ENCODE results near the gene XXYLT1. TPM values are rescaled to one million over a fixed set of nuclear protein-coding genes. Genes with fewer than 3 reads are reported as not detected.
"Not testable (repeated sequence)": the region's sequence is repeated elsewhere in the genome, so short reads cannot be mapped to it uniquely, and the experiment has no call there.

Gene XXYLT1
- polyA plus RNA-seq, 5 donors, result 23.6 to 31.7 (median 25.0) TPM

DNA sequence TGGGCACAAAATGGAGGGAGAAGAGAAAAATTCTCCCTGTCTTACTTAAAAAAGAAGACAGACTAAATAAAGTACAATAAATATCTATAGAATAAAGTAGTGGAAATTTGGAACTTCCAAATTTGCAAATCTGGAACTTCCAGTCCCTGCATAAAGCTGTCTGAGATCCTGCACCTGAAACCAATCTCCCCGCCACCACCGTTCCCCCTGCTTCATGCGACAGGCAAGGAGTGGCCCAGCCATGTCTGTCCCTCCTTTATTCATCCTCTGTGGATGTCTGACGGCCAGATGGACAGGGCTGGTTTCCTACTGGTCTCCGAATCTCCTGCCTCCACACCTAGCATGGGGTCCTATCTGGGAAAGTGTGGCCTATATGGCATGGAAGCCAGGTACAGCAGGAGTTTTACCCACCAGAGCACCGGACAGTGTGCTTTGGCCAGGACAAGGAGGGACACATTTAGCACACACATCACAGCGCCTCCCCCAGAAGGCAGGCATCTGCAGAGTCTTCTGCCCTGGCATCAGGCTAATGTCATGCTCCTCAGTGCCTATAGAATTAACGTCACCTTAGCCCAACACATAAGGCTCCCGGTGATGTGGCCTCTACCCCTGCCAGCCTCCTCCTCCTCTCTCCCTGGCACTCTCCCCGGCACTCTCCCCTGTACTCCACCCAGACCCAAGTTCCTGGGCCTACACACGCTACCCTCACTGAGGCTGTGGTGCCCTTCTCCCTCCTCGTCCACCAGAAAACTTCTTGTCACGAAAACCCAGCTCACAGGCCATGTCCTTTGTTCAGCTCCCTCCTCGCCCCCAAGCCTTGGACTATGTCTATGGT, 170.8 kb downstream of the XXYLT1 start:
- no peak for DNase-seq

DNA sequence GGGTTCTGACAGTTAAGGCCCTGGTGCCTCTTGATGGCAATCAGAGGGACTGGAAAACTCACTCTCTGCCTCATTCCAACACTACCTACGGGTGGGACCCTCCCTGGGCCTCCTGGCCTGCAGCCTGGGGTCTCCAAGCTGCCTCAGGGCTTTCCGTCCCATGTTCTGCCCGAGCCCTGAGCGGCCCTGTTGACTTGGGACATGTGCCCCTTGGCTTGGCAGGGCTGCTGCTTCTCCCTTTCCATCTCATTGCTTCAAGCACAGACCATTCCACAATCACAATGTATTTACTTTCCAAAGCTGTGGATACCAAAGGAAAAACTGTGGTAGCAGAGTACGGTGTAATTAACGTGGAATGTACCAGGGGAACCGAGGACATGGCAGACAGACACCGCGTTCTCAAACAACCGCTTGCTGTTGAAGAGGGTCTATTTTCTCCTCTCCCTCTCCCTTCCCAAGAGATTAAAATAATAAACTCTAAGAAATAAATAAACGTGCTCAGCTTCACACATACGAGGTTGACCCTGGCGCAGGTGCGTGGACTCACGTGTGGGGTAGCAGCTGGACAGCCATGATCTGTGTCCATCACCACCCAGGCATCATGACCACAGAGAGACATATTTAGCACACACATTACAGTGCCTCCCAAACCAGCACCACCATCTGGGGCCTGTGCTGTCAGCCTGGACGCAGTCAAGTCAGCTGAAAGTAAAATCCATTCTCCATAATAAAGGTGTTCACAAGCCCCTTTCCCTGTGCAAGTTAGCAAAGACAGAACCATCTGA, 172.0 kb downstream of the XXYLT1 start:
- DNase-seq, result no peak

DNA sequence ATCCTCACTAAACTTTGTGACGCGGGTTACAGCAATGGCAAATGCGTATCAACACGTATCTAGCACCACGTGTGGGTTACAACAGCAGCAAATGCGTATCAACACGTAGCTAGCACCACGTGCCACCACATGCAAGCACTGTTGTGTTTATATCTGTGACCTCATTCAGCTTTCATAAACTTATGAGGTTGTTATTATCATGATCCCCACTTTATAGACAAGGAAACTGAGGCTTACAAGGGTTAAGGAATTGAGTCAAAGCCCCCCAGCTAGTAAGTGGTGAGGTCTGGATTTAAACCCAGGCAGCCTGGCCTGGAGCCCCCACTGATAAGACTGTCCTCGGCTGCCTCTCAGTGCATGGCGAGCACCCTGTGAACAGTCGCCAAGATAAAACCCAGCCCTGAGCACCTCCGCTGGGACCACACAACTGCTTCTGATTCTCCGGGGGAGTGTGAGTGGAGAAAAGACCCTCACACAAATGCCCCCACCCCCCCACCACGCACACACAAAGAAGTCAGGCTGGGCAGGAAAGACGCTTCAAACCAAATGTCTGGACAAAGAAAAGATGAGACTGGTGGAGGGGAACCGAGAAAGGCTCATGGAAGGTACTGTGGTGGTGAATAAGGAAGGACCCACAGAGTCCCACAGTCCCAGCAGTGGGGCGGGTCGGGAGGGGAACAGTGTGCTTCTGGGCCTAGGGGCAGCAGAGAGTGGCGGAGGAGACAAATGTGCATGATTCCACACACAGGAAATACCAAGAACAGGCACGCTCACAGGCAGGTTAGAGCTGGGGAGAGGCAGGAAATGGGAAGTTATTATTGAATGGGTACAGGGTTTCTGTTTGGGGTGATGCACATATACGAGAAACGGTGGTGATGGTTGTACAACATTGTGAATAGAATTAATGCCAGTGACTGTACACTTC, 173.4 kb downstream of the XXYLT1 start:
- DNase-seq, result no peak

DNA sequence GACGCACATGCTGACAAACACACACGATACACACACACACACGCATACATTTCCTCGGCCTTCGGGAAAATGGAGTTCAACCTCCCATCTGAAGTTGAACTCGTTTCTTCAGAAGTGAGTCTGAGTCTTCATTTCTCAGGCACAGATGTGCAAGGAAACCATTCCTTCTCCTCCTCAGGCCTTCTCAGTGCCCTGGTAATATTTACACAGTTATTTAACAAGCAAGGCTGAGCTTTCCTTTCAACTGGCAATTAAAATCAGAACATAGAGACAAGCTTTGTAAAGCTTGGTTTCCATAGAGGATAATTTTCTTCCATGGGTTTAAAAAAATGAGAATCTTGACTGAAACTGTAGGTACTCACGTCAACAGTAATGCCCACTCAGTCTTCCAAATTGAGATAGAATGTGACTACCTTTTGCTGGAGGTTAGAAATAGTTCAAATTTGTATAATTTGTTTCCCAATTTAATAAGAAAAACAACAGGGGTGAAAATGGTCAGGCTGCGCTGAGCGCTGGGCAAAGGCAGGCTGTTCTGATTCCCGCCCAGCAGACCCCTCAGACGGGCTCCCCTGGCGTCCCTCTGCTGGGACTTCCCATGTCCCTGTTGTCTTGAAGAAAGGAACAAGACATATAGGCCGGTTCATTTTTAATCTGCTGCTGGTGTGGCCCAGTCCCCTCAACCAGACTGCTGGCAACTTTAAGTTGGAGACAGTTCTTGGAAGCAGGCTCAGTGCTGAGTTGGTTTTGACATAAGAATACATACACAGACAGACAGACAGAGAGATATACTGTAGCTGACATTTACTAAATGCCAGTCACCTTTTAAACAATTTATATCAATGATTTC, 174.3 kb downstream of the XXYLT1 start:
- no peak for DNase-seq

DNA sequence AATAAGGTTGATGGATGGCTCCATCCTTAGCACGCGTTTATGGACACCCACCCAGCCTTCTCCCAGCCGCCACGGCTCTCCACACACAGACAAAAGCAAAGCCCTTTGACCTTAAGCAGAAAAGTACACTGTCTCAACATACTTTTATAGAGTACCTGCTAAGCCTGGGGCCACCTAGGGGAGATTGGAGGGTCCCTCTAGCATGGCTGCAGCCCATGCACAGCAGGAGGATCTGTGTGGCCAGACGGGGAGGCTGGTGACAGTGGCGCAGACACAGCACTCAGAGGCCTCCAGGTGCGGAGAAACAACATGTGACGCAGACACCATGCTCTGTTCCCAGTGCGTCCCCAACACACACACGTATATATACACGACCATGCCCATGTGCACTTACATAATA, 174.9 kb downstream of the XXYLT1 start:
- no peak for DNase-seq

DNA sequence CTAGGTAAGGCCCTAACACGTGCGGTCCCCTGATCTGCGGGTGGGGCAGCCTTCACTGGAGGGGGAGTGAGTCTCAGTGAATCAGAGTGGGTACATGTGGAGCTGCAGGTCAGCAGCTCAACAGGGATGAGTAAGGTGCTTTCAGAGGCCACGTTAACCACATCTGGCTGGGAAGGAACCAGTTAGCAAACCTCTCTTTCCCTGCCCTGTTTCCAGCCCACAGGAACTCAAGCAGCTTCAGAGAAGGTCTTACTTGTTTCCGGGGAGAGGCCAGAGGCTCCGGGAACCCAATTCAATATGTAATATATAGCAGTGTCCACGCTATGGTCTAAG, 175.3 kb downstream of the XXYLT1 start:
- no peak for DNase-seq

DNA sequence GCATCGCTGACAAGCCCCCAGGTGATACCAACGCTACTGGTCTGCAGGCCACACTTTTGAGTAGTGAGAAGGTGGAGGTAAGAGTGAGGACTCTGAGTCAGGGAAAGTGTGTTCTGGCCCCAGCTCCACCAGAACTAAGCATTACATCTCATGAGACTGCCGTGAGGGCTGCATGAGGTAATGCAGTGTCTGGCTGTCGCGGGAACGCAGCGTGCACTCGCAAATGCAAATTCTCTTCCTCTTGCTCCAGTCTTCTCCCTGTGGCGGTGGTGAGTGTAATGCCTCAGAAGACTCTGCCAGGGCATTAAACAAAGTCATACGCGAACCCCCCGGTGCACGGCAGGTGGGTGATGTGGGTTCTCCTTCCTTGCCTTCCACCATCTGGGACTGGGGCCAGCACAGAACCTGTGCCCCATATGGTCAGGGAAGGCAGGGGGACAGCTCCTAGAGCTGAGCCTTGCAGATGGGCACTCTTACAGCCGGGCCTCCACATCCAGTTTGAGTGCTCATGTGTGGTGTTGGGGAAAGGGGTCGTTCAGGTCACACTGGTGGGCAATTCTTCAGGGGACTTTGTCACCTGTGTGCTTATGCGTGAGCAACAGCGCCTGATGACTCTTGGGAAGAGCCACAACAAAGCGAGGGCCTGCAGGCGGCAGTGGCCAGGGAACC, 175.8 kb downstream of the XXYLT1 start:
- no peak for DNase-seq

DNA sequence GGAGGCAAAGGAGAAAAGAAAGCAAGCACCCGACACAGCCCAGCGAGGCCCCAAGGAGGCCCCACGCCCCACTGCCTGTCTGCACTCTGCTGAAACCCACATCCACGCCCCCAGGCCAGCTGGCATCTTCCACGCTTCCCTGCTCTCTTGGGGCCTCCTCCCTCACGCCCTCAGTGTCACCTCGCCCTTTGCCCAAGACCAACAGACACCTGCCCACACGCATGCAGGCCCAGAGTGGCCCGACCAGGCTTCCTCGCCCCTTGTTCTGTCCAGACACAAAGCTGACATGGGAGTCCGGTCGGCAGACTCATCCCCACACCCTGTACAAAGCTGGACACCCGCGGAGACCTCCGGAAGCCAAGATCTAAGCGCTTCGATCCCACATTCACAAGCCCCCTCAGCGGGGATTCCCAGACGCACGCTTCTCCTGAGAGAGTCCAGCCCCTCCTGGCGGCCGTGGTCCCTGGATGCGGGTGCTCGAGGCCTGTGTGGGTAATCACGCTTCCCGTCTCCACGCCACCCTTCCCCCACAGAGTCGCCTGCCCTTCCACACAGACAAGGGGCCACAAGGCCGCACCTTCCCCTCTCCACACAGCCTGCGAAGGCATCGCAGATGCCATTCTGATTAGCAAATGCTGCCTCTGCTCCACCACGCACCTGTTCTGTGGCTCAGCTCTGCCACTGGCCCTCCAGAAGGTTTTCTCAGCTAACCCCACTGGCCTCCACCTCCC, 176.6 kb downstream of the XXYLT1 start:
- no peak for DNase-seq

DNA sequence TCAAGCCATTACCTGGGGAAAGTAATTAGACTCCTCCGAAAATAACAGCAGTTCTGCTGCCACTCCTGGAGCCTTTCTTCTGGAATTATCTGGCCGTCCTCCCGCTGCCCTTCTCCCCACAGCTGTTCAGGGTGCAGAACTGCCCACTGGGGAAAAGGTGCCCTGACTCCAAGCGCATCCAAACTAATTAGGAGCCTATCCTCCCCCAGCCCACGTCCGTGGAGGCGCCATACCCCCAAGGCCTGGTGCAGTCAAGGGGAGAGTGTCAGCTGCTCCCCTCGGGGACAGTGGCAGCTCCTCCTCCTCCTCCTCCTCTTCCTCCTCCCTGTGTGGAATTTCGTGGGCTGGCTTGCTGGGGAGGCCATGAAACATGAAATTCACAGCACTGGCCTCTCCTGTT, 177.2 kb downstream of the XXYLT1 start:
- no peak for DNase-seq

DNA sequence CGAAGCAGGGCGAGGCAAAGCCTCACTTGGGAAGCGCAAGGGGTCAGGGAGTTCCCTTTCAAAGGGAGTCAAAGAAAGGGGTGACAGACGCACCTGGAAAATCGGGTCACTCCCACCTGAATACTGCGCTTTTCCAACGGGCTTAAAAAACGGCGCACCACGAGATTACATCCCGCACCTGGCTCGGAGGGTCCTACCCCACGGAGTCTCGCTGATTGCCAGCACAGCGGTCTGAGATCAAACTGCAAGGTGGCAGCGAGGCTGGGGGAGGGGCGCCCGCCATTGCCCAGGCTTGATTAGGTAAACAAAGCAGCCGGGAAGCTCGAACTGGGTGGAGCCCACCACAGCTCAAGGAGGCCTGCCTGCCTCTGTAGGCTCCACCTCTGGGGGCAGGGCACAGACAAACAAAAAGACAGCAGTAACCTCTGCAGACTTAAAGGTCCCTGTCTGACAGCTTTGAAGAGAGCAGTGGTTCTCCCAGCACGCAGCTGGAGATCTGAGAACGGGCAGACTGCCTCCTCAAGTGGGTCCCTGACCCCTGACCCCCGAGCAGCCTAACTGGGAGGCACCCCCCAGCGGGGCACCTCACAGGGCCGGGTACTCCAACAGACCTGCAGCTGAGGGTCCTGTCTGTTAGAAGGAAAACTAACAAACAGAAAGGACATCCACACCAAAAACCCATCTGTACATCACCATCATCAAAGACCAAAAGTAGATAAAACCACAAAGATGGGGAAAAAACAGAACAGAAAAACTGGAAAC, 182.9 kb downstream of the XXYLT1 start:
- DNase-seq, result not testable (repeated sequence)

DNA sequence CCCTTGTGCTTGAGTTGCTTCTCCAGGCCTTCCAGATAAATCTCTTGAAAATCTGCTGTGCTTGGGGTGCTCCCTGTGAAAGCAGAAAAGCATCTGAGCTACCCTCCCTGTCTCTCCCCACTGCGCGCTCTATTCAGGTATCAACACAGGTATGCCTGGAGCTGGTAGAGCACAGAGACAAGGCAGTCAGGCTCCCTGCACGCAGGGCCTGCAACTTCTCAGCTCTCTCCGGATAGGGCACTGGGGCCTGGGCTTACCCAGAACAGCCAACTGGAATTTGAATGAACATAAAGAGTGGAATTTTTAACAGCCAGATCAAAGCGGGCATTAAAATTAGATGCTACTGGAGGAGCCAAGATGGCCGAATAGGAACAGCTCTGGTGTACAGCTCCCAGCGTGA, 183.6 kb downstream of the XXYLT1 start:
- DNase-seq, result no peak

DNA sequence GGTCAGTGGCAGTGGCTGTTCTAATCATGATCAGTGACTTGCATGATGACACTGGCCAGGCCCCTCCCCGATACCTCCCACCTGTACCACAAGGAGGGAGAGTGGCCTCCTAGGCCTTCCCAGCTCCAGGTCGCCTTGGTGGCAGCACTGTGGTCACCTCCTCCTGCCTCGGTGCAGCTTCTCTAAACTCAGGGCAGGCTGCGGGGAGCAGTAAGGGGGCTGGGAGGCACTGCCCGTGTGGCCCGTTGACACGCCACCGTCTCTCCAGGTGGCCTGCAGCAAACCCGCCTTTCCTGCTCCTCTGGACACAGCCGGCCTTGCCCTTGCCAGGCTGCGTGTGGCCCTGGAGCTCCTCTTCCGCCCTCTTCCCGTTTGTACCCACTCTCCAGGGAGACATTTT, 184.1 kb downstream of the XXYLT1 start:
- no peak for DNase-seq

DNA sequence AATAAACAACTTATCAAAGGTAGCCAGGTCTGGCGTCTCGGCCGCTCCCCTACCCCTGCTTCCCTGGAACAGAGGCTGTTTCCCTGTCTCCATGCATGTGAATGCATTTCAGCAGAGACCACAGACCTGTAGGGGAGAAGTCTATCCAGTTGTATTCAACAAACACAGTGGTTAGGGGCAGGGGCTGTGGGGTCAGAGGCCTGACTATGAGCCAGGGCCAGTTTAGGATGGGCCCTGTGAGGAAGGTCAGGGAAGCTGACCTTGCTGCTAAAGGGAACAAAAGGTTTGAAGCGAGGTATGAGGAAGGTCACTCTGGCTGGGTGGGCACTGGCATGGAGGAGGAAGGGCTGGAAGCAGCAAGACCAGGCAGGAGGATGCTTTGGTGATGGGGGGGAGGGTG, 184.6 kb downstream of the XXYLT1 start:
- DNase-seq, result no peak

DNA sequence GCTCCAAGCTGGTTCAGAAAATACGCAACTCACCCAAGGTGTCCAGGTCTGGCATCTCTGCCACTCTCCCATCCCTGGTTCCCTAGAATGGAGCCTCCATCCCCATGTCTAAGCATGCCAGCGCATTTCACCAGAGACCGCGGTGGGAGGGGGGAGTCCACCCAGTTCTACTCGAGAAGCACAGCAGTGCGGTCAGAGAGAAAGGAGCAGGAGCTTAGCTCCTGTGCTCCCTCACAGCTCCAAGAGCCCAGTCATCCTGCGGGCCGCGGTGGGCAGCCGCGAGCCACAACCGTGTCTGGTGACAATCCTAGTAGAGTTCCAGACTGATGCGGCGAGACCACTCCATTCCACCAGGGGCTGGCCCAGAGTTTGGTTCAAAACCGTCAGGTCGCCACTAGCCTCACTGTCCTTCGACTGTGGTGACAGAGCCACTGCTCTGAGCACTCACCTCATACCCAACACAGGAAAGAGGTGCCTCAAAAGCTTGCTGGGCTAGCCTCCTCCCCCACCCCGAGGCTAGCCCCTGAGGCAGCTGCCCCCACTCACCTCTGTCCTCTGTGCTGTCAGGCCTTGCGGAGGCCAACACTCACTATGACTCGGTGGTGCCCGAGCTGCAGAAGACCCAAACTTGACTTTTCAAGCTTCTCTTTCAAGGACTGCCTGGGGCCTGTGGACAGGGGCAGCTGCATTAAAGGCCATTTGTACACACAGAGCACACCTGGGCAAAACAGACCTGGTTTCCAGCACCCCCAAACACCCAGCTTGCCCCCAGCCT, 185.4 kb downstream of the XXYLT1 start:
- DNase-seq, result no peak

DNA sequence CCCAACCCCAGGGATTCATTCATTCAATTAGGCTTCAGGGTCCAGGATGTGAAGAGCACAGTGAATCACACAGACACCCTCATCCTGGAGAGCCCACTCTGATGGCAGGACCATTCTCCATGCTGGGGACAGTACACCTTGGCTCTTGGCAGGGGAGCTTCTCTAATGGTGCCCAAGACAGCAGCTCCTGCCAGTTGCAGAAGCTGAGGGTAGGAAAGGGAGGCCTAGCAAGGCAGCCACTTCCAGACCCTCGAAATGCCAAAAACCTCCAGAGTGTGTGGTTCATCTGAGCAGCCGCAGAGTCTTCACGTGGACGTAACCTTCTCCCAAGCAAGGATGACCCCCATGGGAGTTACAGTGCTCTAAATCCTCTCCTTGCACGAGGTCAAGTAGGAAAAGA, 186.2 kb downstream of the XXYLT1 start:
- no peak for DNase-seq

DNA sequence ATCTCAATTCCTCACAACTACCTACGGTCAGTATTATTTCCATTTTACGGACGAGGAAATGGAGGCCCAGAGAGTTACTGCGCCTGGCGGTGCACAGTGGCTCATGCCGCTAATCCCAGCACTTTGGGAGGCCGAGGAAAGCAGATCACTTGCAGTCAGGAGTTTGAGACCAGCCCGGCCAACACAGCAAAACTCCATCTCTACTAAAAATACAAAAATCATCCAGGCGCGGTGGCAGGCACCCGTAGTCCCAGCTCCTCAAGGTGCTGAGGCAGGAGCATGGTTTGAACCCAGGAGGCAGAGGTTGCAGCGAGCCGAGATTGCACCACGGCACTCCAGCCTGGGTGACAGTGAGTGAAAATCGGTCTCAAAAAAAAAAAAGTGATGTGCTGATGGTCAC, 187.3 kb downstream of the XXYLT1 start:
- no peak for DNase-seq

DNA sequence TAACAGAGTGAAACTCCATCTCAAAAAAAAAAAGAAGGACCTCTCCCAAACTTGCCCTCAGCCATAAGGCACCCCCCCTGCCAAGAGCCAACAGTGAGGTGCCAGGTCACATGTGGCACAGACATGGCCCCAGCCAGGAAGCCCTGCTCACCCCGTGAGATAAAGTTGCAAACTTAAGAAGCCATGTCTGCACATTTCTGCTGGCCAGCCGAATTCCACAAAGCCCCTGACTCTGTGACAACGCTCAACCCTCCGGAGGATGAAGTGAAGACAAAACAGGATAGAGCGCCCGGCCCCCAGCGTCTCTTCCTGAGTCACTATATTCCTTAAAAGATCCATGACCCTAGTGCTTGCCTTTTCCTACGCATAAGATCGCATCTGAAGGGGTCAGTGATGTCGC, 188.1 kb downstream of the XXYLT1 start:
- no peak for DNase-seq

DNA sequence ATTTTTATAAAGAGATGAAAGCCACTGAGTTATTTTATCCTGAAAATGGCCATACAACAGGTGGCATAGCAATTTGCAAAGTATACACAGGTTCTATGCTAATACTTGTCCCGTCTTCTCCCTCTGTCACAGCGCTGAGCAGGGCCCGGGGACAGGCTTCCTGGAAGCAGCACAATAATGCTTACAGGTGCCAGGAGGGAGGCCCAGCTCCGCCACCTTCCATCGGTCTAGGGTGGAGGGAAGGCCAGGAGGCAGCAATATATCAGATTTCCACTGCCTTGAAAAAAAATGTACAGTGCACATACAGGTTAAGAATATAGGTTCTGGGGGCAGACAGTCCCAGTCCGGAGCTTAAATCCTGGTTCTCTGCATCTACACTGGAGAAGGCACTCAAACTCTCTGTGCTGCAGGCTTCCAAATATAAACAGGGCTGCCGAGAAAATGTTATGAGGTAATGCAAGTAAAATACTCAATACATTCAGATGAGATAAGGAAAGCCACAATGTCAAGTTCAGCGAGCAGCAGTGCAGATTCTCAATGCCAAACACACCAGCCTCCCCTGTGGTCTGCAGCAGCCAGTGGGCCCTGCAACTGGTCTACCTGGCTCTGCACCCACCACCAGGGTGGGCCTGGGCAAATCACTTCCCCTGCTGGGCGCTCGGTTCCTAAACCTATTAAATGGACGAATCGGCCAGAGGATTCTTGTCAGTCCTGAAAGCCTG, 189.6 kb downstream of the XXYLT1 start:
- DNase-seq, result no peak
